Measurements from ENCODE around the gene SCAMP5. TPM values are rescaled to one million over a fixed set of nuclear protein-coding genes. Genes with fewer than 3 reads are reported as not detected.

SCAMP5 gene
- total and polyA plus RNA-seq, 2 of the 13 experiments (the other 11 are each of a cell fraction or from before 2014, with no cell fraction given): 34.3 to 49.0 TPM

DNA sequence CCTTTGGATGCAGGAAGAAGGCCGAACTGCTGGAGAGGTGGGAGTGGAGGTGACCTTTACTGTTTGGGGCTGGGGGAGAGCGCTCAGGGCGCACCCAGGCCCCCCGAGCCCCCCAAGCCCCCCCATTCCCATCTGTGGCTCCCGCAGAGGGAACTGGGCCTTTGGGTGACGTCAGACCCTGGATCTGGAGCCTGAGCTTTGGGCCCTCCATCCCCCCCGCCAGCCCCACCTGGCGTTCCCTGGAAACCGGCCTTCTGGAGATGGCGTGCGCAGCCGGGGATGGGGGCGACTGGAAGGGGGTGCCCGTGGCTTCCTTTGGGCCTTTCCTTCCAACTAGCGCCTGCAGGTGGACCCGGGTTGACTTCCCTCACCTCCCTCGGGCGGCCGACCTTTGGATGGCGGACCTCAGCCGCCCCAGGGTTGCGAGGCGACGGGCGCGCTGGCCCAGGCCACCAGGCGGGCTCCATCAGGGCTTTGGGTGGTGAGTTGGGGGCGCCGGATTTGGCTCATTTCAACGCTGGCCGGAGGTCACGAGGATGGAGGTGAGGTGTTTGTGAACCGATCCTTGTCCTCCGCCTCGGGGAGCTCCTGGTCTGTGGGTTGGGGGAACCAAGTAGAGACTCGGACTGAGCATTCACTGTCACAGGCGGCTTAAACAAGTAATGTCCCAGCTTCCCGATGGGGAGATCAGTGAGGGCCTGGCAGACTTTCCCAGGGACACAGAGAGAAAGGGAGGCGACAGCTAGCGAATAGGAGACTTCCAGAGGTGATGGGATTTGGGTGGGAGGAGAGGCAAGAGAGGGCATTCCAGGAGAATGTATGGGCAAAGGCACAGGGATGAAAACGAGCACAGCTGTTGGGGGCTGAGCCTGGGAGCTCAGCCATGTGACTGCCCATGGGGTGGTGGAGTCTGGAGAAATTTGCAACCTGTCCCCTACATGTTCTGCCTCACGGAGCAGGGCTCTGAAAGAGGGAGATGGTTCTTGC is 709 bp downstream of the SCAMP5 start (continued):
- TF ChIP-seq, protein P1, sequence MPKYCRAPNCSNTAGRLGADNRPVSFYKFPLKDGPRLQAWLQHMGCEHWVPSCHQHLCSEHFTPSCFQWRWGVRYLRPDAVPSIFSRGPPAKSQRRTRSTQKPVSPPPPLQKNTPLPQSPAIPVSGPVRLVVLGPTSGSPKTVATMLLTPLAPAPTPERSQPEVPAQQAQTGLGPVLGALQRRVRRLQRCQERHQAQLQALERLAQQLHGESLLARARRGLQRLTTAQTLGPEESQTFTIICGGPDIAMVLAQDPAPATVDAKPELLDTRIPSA (CRISPR knock-in tag; IDR thresholded peaks at IDR 0.05; ENCODE audit: borderline replicate concordance): no peak
- TF ChIP-seq TAF15 (IDR thresholded peaks at IDR 0.05; ENCODE audit: low read depth, low read length, poor library complexity, severe bottlenecking): no peak
- TF ChIP-seq REL (CRISPR knock-in tag; conservative IDR thresholded peaks at IDR 0.05): no peak
- no peak for TF ChIP-seq SOX5 (CRISPR knock-in tag; IDR thresholded peaks at IDR 0.05; ENCODE audit: borderline replicate concordance)
- no peak for TF ChIP-seq ZNF34 (CRISPR knock-in tag; IDR thresholded peaks at IDR 0.05; ENCODE audit: borderline replicate concordance)
- no peak for TF ChIP-seq EP300 (IDR thresholded peaks at IDR 0.05; ENCODE audit: low read depth in 2 of 2, low read length in 2 of 2)
- no peak for TF ChIP-seq EP300 (CRISPR knock-in tag; IDR thresholded peaks at IDR 0.05; ENCODE audit: borderline replicate concordance)
- no peak for TF ChIP-seq MBNL3 (CRISPR knock-in tag; conservative IDR thresholded peaks at IDR 0.05)
- no peak for TF ChIP-seq ZNF343 (CRISPR knock-in tag; IDR thresholded peaks at IDR 0.05)
- TF ChIP-seq, protein P2, sequence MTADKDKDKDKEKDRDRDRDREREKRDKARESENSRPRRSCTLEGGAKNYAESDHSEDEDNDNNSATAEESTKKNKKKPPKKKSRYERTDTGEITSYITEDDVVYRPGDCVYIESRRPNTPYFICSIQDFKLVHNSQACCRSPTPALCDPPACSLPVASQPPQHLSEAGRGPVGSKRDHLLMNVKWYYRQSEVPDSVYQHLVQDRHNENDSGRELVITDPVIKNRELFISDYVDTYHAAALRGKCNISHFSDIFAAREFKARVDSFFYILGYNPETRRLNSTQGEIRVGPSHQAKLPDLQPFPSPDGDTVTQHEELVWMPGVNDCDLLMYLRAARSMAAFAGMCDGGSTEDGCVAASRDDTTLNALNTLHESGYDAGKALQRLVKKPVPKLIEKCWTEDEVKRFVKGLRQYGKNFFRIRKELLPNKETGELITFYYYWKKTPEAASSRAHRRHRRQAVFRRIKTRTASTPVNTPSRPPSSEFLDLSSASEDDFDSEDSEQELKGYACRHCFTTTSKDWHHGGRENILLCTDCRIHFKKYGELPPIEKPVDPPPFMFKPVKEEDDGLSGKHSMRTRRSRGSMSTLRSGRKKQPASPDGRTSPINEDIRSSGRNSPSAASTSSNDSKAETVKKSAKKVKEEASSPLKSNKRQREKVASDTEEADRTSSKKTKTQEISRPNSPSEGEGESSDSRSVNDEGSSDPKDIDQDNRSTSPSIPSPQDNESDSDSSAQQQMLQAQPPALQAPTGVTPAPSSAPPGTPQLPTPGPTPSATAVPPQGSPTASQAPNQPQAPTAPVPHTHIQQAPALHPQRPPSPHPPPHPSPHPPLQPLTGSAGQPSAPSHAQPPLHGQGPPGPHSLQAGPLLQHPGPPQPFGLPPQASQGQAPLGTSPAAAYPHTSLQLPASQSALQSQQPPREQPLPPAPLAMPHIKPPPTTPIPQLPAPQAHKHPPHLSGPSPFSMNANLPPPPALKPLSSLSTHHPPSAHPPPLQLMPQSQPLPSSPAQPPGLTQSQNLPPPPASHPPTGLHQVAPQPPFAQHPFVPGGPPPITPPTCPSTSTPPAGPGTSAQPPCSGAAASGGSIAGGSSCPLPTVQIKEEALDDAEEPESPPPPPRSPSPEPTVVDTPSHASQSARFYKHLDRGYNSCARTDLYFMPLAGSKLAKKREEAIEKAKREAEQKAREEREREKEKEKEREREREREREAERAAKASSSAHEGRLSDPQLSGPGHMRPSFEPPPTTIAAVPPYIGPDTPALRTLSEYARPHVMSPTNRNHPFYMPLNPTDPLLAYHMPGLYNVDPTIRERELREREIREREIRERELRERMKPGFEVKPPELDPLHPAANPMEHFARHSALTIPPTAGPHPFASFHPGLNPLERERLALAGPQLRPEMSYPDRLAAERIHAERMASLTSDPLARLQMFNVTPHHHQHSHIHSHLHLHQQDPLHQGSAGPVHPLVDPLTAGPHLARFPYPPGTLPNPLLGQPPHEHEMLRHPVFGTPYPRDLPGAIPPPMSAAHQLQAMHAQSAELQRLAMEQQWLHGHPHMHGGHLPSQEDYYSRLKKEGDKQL (CRISPR knock-in tag; IDR thresholded peaks at IDR 0.05; ENCODE audit: low read depth): no peak
- TF ChIP-seq THYN1 (CRISPR knock-in tag; IDR thresholded peaks at IDR 0.05; ENCODE audit: borderline replicate concordance, low read depth): no peak
- TF ChIP-seq, protein P3, sequence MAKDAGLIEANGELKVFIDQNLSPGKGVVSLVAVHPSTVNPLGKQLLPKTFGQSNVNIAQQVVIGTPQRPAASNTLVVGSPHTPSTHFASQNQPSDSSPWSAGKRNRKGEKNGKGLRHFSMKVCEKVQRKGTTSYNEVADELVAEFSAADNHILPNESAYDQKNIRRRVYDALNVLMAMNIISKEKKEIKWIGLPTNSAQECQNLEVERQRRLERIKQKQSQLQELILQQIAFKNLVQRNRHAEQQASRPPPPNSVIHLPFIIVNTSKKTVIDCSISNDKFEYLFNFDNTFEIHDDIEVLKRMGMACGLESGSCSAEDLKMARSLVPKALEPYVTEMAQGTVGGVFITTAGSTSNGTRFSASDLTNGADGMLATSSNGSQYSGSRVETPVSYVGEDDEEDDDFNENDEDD (CRISPR knock-in tag; IDR thresholded peaks at IDR 0.05; ENCODE audit: borderline replicate concordance): no peak
- TF ChIP-seq SMC3 (IDR thresholded peaks at IDR 0.05; ENCODE audit: low read length): no peak
- no peak for TF ChIP-seq CBX5 (CRISPR knock-in tag; IDR thresholded peaks at IDR 0.05; ENCODE audit: borderline replicate concordance)
- TF ChIP-seq, protein P4, sequence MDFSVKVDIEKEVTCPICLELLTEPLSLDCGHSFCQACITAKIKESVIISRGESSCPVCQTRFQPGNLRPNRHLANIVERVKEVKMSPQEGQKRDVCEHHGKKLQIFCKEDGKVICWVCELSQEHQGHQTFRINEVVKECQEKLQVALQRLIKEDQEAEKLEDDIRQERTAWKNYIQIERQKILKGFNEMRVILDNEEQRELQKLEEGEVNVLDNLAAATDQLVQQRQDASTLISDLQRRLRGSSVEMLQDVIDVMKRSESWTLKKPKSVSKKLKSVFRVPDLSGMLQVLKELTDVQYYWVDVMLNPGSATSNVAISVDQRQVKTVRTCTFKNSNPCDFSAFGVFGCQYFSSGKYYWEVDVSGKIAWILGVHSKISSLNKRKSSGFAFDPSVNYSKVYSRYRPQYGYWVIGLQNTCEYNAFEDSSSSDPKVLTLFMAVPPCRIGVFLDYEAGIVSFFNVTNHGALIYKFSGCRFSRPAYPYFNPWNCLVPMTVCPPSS (IDR thresholded peaks at IDR 0.05): no peak
- TF ChIP-seq ZNF143 (CRISPR knock-in tag; IDR thresholded peaks at IDR 0.05): no peak
- TF ChIP-seq ZBTB1 (CRISPR knock-in tag; IDR thresholded peaks at IDR 0.05; ENCODE audit: borderline replicate concordance): no peak
- TF ChIP-seq ISL2 (CRISPR knock-in tag; IDR thresholded peaks at IDR 0.05): no peak
- TF ChIP-seq, protein P5, sequence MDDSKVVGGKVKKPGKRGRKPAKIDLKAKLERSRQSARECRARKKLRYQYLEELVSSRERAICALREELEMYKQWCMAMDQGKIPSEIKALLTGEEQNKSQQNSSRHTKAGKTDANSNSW (CRISPR knock-in tag; IDR thresholded peaks at IDR 0.05; ENCODE audit: borderline replicate concordance): no peak
- TF ChIP-seq ZNF776 (CRISPR knock-in tag; IDR thresholded peaks at IDR 0.05): no peak

Measured in HepG2 (cell line).